AG04449 (cell line): ENCODE results near the gene FADS1.

Experiments used
- CTCF ChIA-PET: fragments of 350-600 bp; formaldehyde crosslinking; extraction: SDS; loops from one replicate; lab custom pipeline; 2021; ENCODE audit warnings: antibody characterized with exemption; lab: Yijun Ruan, JAX
- POLR2A ChIA-PET: fragments of 400-600, 350-600 bp; formaldehyde crosslinking; extraction: SDS; loops from one replicate; lab custom pipeline; 2020; ENCODE audit warnings: antibody characterized with exemption, inconsistent platforms; lab: Yijun Ruan, JAX
- DNase-seq: peaks from one replicate; pipeline ENCODE4 v3.0.0-alpha.2; 2010; ENCODE audit warnings: low read depth, low spot score
- H3K4me3 ChIP-seq: 2 replicates; pipeline ENCODE4 v1.5.1; 2011; ENCODE audit warnings: low read depth, mild to moderate bottlenecking, control low read depth, low read length
- CTCF ChIP-seq: IDR thresholded peaks from one replicate; pipeline ENCODE4 v1.5.1; 2011; ENCODE audit warnings: mild to moderate bottlenecking, moderate library complexity, low read length, control low read depth, inconsistent platforms; ENCODE audit not compliant: insufficient read depth; ENCODE audit errors: missing control alignments

FADS1 gene

GRCh38 chr11:61771195-61771894 lies 45.5 kb downstream of the FADS1 start:
- no peak for TF ChIP-seq CTCF
- H3K4me3 ChIP-seq: no peak overlapping the region
- POLR2A ChIA-PET: no interaction called here
- CTCF ChIA-PET: interaction anchor here (1.5 to 12.8 kb wide), 2 partner anchors 23 to 38 kb away, joined by 6 to 97 read pairs; no protein-coding TSS in a partner anchor
- no peak for DNase-seq

GRCh38 chr11:61769946-61770683 lies 46.7 kb downstream of the FADS1 start:
- no peak for TF ChIP-seq CTCF
- no peak overlapping the region for H3K4me3 ChIP-seq
- ChIA-PET POLR2A (no interaction called here), CTCF (interaction anchor here (0.8 to 12.8 kb wide), 3 partner anchors 14 to 21 kb away, joined by 5 to 97 read pairs (median 5); no protein-coding TSS in a partner anchor)
- no peak for DNase-seq

DNA sequence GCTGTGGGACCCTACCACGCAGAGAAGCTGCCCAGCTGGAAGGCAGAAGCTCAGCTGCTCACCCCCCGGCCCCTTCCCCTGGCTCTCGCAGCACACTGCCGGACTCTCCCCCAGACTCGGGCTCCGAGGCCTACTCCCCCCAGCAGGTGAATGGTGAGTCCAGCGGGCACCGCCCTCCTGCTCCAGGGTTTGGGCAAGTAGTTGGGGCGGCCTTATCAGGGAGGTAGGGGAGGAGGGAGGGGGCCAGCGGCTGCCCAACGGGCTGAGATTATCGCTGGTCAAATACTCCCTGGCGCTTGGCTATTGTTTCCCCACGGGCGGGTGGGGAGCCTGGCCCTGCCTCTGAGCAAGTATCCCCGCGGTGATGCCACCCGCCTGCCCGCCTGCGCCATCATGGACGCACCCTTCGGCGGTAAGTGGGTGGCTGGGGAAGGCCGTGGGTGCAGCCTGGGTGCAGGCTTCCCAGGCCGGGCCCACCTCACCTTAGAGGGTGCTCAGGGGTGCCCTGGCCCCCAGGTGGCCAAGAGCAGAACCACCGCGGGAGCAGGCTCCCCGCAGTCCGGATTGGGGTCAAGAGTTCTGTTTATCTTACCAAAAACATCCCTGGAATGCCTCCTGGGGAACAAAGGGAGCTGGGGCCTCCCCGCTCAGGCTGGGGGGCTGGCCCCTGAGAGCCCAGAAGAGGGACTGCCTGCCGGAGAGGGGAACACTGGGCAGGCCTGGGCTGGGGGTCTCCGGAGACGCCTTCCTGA lies 47.5 kb downstream of the FADS1 start:
- POLR2A ChIA-PET: no interaction called here
- CTCF ChIA-PET: interaction anchor here (0.8 to 12.8 kb wide), 4 partner anchors 13 to 46 kb away, joined by 3 to 97 read pairs (median 5); no protein-coding TSS in a partner anchor

GRCh38 chr11:61768376-61769076 lies 48.3 kb downstream of the FADS1 start:
- ChIA-PET CTCF (interaction anchor here (0.8 to 12.8 kb wide), 4 partner anchors 14 to 46 kb away, joined by 3 to 97 read pairs (median 4); no protein-coding TSS in a partner anchor), POLR2A (no interaction called here)
- DNase-seq: no peak

More for the DNA sequence above, 47.5 kb downstream of the FADS1 start:
- no peak overlapping the region for H3K4me3 ChIP-seq
- peak; percentile 48 for TF ChIP-seq CTCF
- DNase-seq: no peak

DNA sequence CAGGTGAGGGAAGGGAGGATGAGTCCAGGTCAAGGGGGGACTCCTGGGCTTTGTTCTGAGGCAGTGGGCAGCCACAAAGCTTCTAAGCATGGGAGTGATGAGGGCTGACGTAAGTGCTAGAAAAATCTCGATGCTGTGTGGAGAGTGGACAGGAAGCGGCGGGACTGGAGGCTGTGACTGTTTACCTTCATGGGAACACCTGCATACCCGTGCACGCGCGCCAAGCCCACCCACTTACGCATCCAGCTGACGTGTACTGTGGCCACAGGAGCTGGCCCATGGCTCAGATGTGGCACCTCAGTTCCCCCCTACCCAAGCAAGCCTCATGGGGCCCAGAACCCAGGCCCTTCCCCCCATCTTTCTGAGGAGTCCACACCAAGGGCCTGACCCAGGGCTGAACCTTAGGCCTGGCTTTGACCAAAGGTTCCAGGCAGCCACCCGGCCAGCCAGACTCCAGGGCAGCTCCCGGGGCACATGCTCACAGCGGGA lies 50.4 kb downstream of the FADS1 start:
- POLR2A ChIA-PET: no interaction called here
- no peak for TF ChIP-seq CTCF
- H3K4me3 ChIP-seq: no peak overlapping the region
- DNase-seq: no peak
- CTCF ChIA-PET: interaction anchor here (1.2 to 12.8 kb wide), 7 partner anchors 10 to 316 kb away, joined by 3 to 97 read pairs (median 5); partner anchors contain the start of gene MYRF

More at GRCh38 chr11:61768376-61769076, 48.3 kb downstream of the FADS1 start:
- no peak for TF ChIP-seq CTCF
- H3K4me3 ChIP-seq: no peak overlapping the region
